ENCODE results near the gene CBFB. TPM values are rescaled to one million over a fixed set of nuclear protein-coding genes. Genes with fewer than 3 reads are reported as not detected.

Gene CBFB
- polyA plus RNA-seq, 12 donors: 35.5 to 56.0 (median 42.3) TPM; not detected in 1

GRCh38 chr16:67014634-67015312 is 14.2 kb upstream of the CBFB start:
- DNase-seq: no peak

- DNase-seq: no peak
Measured at GRCh38 chr16:67015313-67015731, 13.6 kb upstream of the CBFB start.

GRCh38 chr16:67016143-67016542 is 12.8 kb upstream of the CBFB start:
- no peak for DNase-seq

- DNase-seq: no peak
Measured at GRCh38 chr16:67016681-67017420, 12.1 kb upstream of the CBFB start.

GRCh38 chr16:67017421-67017750 is 11.6 kb upstream of the CBFB start:
- DNase-seq: no peak

- DNase-seq: peak; percentile 60
Measured at GRCh38 chr16:67017810-67018488, 11.0 kb upstream of the CBFB start.

- no peak for DNase-seq
Measured at GRCh38 chr16:67019171-67019570, 9.8 kb upstream of the CBFB start.

GRCh38 chr16:67021321-67021720 is 7.6 kb upstream of the CBFB start:
- no peak for DNase-seq

- no peak for DNase-seq
Measured at GRCh38 chr16:67022531-67023214, 6.3 kb upstream of the CBFB start.

- no peak for DNase-seq
Measured at GRCh38 chr16:67023689-67024088, 5.3 kb upstream of the CBFB start.

GRCh38 chr16:67024384-67025209 is 4.4 kb upstream of the CBFB start:
- DNase-seq: no peak

- DNase-seq: no peak
Measured at GRCh38 chr16:67025210-67025550, 3.8 kb upstream of the CBFB start.

GRCh38 chr16:67026570-67026969 is 2.4 kb upstream of the CBFB start:
- DNase-seq: no peak

GRCh38 chr16:67027046-67027445 is 1.9 kb upstream of the CBFB start:
- no peak for DNase-seq

- no peak for DNase-seq
Measured at GRCh38 chr16:67028167-67028695, 718 bp upstream of the CBFB start.

- peak; percentile 49 for DNase-seq
Measured at GRCh38 chr16:67029254-67030096, 526 bp downstream of the CBFB start.

GRCh38 chr16:67030221-67030962 is 1.4 kb downstream of the CBFB start:
- no peak for DNase-seq

GRCh38 chr16:67034487-67034886 is 5.5 kb downstream of the CBFB start:
- no peak for DNase-seq

- DNase-seq: no peak
Measured at GRCh38 chr16:67035364-67035763, 6.4 kb downstream of the CBFB start.

- peak; percentile 19 for DNase-seq
Measured at GRCh38 chr16:67036323-67036741, 7.4 kb downstream of the CBFB start.

Measured in muscle of arm (tissue), 12 donors.